HG02763 (cell line): ENCODE data around the gene PRRT1.

Experiments used
- ATAC-seq: cut with Tn5 transposase; IDR thresholded peaks from one replicate; pipeline ENCODE4 v1.9.1; 2021; ENCODE audit warnings: mild to moderate bottlenecking, moderate library complexity; ENCODE audit not compliant: unreplicated experiment

The PRRT1 gene

DNA sequence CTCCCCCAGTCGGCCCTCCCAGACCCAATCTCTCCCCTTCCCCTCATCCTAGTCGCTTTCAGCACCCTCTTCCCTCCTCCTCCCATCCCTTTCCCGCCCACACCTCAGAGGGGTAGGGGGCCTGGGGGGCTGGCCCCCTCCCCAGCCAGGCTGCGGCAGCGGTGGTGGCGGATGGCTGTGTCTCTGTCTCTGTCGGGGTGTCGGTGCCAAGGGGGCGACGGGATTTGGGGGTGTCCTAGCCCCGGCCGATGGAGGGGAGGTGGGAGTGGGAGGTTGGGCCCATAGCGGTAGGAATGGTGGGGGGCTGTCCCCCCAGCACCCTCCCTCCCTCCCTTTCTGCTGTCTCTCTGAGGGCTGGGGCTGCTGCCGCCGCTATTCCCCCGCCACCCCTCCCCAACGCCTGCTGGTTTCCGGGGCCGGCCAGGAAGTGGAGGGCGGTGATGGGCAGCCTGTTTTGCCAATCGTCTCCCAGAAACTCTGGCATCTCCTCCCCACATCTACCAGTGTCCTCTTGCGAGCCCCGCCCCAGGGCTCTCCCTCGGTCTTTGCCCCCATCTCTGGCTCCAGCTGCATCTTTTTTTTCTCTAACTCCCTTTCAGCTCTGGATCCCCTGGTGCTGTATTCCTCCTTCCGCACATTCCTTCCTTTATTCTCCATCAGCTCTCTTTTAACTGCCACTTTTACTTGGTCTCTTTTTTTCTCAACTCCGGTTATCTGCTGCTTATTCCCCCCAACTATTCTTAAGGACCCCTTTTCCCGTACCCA is 24.2 kb upstream of the PRRT1 start, which contains the start of gene AGPAT1:
TSS of gene AGPAT1 (minus strand) at position 374 of the 765 bp plus-strand sequence. CDS start 4,588 bp downstream, outside the sequence.
- ATAC-seq: peak; percentile 37

GRCh38 chr6:32175322-32175710 is 23.6 kb upstream of the PRRT1 start:
- no peak for ATAC-seq

DNA sequence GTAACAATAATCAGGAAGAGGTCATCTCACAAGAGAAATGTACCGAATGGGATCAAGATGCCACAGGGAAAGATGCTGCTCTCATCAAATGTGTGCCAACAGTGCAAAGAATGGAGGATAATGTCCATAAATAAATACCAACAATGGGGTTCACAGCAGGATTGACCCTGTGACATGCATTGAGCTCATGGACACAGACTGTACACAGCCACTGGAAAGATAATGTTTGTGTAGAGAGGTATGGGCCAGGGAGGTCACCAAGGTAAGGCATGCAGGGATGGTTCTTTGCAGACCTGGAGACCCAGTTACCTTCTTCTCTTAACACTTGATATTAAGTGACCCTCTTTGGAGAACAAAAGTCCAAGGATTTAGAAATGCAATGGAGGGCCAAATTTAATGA is 22.7 kb upstream of the PRRT1 start:
- ATAC-seq: no peak

- ATAC-seq: no peak
These were observed 21.4 kb upstream of the PRRT1 start for GRCh38 chr6:32173051-32173727.

- ATAC-seq: no peak
These were observed 19.5 kb upstream of the PRRT1 start for GRCh38 chr6:32171234-32171633.

- no peak for ATAC-seq
These were observed 18.6 kb upstream of the PRRT1 start for GRCh38 chr6:32170294-32170693.

DNA sequence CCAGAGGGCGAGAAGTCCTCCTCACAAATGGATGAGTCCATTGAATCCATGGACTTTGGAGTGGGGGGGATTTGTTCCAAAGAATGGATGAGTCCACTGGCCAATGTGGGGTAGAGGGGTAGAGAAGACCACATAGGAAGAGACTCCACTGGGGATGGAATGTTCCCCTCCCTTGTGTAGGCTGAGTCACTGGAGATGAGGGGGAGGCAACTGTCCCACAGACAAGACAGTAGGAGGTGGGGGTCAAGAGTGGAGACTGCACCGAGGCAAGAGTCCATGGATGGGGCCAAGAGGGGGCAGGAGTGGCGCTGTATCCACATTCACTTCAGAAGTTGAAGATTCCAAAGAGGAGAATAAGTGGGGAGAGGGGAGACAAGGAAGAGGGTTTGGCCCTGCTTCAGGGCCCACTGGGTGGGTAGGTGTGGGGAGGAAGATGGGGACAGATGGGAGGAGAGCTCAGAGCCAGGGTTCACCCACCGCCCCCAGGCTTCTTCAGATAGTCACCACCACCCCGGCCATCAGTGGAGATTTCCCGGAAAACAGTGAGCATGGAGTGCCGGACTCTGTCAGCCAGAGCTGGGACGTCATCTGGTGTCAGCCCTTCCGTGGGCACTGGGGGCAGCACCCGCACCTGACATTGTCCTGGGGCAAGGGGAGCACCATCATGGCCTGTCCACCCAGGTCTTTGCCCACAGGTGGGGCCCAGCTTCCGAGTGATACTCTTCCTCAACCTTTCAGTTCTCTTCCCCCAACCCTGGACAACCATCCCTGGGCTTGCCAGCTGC is 17.3 kb upstream of the PRRT1 start:
- no peak for ATAC-seq

- ATAC-seq: no peak
These were observed 16.6 kb upstream of the PRRT1 start for GRCh38 chr6:32168350-32168749.

GRCh38 chr6:32167761-32168262 is 16.1 kb upstream of the PRRT1 start:
- ATAC-seq: no peak

- no peak for ATAC-seq
These were observed 15.5 kb upstream of the PRRT1 start for GRCh38 chr6:32167154-32167760.

DNA sequence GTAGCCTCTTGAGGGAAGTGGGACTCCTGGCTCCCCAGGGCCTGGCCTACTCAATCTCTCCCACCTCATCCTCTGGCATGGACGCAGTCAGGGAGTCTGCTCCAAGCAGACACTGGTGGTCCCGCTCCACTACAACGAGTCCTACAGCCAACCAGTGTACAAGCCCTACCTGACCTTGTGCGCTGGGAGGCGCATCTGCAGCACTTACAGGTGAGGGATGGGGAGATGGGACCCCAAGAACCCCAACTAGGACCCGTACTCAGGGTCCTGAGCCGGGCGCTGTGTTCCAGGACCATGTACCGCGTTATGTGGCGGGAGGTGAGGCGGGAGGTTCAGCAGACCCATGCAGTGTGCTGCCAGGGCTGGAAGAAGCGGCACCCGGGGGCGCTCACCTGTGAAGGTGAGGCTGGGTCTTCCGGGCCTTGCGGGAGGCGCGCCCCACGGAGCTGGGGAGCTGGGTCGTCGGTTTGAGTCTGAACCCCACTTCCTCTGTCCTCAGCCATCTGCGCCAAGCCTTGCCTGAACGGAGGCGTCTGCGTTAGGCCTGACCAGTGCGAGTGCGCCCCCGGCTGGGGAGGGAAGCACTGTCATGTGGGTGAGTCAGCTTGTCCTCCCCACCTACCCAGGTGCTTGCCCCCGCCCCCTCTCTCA is 14.8 kb upstream of the PRRT1 start:
- ATAC-seq: no peak

DNA sequence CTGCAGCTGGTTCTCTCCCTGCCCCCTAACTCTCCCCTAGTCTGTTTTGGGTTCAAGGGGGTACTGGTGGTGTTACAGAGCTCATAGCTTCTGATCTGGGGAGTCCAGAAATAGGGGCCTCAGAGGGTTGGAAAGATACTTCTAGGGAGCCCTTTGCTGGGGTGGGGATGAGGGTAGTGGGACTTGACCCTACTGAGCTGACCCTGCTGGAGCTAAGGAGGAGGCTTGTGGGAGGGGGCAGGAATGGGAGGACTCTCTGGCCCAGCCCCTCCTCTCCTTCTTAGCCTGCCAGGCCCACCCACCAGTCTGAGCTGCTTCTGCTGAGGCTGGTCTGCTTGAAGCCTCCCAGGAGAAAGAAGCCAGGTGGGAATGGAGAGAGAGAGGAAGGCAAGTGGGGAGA is 12.6 kb upstream of the PRRT1 start, which contains the start of gene EGFL8:
TSS of gene EGFL8 (plus strand) at position 301 of the 400 bp plus-strand sequence. CDS start 1,571 bp downstream, outside the sequence.
- ATAC-seq: no peak

DNA sequence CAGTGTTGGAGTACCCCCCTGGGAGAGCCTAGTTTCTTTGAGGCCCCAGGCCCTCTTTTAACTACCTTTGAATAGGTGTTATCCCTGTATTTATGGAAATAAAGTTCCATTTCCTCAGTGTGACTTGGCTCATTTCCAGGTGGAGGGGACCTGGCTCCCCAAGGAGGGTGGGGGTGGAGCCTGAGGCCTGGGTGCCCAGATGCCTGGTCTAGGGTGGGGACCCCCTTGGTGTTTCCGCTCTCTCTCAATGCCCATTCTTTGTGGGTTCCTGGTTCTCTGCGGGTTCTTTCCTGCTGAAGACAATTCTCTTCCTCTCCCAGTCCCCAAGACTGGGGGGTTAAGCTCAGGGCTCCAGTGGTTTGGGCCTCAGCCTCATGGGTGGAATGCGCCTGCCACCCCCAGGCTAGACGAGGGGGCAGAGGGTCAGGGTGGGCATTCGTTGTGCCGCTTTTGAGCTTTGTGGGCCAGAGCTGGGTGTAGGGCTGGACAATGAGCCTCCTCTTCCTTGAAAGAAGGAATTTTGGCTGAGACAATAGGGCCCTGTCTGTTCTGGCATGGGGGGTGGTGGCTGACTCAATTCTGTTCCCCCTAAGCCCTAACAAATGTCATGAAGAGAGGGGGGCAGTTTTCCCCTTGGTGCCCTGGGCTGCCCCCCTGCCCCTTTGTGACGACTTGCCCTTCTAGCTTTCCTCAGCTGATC is 12.0 kb upstream of the PRRT1 start:
- no peak for ATAC-seq

DNA sequence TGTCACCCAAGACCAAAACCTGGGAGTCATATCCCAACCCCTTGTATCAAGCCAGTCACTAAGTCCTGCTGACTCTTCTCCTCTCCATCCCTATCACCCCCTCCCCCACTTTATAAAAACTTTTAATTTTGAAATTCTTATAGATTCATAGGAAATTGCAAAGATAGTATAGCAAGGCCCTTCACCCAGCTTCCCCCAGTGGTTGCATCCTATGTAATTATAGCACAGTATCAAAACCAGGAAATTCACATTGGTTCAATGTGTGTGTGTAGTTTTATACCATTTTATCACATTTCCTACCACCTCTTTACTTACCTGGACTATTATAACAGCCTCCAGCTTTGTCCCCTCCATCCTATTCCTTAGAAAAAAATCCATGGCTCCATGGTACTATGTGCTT is 6.3 kb upstream of the PRRT1 start:
- no peak for ATAC-seq

DNA sequence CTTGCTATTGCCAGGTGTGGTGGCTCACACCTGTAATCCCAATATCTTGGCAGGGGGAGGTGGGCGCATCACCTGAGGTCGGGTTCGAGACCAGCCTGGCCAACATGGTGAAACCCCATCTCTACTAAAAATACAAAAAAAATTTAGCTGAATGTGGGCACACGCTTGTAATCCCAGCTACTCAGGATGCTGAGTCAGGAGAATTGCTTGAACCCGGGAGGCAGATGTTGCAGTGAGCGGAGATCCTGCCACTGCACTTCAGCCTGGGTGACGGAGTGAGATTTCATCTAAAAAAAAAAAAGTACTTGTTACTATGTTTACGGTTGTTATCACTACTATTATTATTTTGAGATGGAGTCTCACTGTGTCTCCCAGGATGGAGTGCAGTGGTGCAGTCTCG is 5.2 kb upstream of the PRRT1 start:
- no peak for ATAC-seq

DNA sequence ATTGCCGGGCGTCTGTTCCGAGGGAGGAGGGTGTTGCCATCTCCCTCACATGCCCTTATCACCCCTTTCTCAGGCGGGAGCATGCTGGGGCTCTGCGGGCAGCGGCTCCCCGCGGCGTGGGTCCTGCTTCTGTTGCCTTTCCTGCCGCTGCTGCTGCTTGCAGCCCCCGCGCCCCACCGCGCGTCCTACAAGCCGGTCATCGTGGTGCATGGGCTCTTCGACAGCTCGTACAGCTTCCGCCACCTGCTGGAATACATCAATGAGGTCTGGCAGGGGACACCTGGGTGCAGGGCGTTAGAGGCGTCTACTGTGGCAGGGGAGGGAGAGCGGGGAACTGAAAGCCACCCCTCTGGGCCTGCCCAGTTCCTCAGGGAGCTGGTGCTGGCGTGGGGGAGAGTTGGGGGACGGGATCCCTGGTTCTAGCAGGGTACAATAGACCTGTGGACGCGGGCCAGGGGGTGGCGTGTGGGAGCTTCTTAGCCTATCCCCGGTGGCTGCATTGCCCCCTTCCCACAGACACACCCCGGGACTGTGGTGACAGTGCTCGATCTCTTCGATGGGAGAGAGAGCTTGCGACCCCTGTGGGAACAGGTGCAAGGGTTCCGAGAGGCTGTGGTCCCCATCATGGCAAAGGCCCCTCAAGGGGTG is 2.9 kb upstream of the PRRT1 start:
- peak; percentile 56 for ATAC-seq

DNA sequence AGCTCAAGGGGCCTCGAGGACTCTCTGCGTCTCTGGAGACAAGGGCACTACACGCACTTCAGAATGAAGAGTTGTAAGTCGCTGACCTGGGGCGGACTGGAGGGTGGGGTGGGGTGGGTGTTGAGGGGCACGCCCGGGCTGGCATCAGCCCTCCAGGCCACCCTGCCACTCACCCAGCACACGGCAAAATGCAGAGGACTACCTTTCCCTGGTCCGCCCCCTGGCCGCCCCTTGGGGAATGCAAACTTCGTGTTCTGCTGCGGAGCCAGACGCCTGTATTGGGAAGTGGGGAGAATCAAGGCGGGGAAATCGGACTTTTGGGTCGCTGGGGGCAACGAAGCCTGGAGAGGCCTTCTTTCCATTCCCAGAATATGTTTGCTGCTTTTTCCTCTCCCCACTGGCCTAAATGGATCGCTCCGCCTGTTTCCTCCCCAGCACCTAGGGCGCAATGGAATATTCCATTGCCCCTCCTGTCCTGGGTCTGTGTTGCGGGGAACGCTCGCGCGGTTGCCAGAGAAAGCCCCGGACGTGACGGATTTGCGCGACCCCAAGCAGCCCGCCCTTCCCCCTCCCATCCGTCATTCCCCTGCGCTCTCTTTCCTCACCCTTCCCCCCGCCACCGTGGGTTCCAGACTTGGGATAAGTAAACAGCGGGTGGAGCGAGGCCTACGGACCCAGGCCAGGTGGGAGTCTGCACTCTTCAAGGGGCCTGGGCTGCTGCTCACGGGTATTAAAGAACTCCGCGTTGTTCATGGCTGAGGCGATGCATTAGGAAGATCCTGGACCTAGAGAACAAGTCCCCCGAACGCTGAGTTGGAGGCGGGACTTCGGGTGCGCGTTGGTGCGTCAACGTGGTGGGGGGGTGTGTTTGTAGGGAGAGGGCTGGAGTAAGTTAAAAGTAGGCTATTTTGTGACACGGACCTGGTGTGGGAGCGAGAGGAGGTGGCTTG is 2.1 kb upstream of the PRRT1 start, which contains the start of gene PPT2:
TSS of gene PPT2 (plus strand) at position 578 of the 950 bp plus-strand sequence. CDS start 454 bp downstream, outside the sequence.
- peak; percentile 23 for ATAC-seq
